Liver (tissue), 3 donors: ENCODE results near the gene DOCK1.

ENCODE experiments used
- EGR1 ChIP-seq, 2 donors: IDR thresholded peaks; 2 replicates each; pipeline ENCODE4 v1.6.1; 2016 to 2018; ENCODE audit warnings: antibody characterized with exemption in 2 of 2, low read depth in 2 of 2
- GABPA ChIP-seq, 2 donors: IDR thresholded peaks in 1 of 2; conservative IDR thresholded peaks in 1 of 2; 2 replicates each; pipeline ENCODE4 v1.6.1; 2016; ENCODE audit warnings: antibody characterized with exemption in 2 of 2, mild to moderate bottlenecking in 1 of 2, moderate library complexity in 1 of 2
- JUND ChIP-seq, 2 donors: IDR thresholded peaks; 2 replicates each; pipeline ENCODE4 v1.6.1; 2016; ENCODE audit warnings: antibody characterized with exemption in 2 of 2
- NR2F2 ChIP-seq: IDR thresholded peaks from 2 replicates; pipeline ENCODE4 v1.6.1; 2016; ENCODE audit warnings: antibody characterized with exemption
- TAF1 ChIP-seq: conservative IDR thresholded peaks from 2 replicates; pipeline ENCODE4 v1.6.1; 2016; ENCODE audit warnings: antibody characterized with exemption, mild to moderate bottlenecking
- YY1 ChIP-seq: IDR thresholded peaks from 2 replicates; pipeline ENCODE4 v1.6.1; 2016; ENCODE audit warnings: antibody characterized with exemption, mild to moderate bottlenecking
- TF ChIP-seq, protein P1 (sequence below): fragments of 150-350 bp; IDR thresholded peaks from 2 replicates; pipeline ENCODE4 v1.5.1; 2017; ENCODE audit warnings: improper control_type of control experiment, low read depth, low read length; ENCODE audit not compliant: missing input control
- TF ChIP-seq, protein P2 (sequence below): IDR thresholded peaks from 2 replicates; pipeline ENCODE4 v1.6.1; 2016; ENCODE audit warnings: antibody characterized with exemption
- donor health status: healthy.
- donor health status: healthy.

DNA sequence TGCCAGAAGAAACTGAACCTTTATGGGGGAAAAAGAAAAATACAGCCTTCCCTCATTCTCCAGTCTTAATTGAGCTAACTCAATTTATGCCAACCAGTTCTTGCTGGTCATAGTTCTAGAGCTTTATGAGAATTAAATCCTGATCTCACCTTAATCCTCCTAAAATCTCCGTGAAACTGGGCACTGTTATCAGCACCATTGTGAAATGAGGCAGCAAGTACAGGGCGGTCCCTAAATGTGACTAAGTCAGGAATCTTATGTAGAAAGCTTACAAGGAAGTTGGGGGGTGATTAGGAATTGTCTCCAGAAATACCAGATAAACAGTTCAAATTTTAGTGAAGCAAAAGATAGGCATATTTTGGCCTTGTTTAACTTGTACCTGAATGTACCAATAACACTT is 301.9 kb downstream of the DOCK1 start:
- TF ChIP-seq TAF1 (no peak), GABPA (IDR thresholded peaks at IDR 0.05 in 1 of 2, conservative IDR thresholded peaks at IDR 0.05 in 1 of 2) (no peak), NR2F2 (no peak), YY1 (no peak), EGR1 (IDR thresholded peaks at IDR 0.05; ENCODE audit: low read depth in 2 of 2) (no peak), JUND (IDR thresholded peaks at IDR 0.05) (no peak)
- TF ChIP-seq, protein P1, sequence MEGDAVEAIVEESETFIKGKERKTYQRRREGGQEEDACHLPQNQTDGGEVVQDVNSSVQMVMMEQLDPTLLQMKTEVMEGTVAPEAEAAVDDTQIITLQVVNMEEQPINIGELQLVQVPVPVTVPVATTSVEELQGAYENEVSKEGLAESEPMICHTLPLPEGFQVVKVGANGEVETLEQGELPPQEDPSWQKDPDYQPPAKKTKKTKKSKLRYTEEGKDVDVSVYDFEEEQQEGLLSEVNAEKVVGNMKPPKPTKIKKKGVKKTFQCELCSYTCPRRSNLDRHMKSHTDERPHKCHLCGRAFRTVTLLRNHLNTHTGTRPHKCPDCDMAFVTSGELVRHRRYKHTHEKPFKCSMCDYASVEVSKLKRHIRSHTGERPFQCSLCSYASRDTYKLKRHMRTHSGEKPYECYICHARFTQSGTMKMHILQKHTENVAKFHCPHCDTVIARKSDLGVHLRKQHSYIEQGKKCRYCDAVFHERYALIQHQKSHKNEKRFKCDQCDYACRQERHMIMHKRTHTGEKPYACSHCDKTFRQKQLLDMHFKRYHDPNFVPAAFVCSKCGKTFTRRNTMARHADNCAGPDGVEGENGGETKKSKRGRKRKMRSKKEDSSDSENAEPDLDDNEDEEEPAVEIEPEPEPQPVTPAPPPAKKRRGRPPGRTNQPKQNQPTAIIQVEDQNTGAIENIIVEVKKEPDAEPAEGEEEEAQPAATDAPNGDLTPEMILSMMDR = no peak
- TF ChIP-seq, protein P2, sequence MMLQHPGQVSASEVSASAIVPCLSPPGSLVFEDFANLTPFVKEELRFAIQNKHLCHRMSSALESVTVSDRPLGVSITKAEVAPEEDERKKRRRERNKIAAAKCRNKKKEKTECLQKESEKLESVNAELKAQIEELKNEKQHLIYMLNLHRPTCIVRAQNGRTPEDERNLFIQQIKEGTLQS = no peak
